Neural progenitor cell (in vitro differentiated cells): ENCODE measurements around the gene DTX4. TPM values are rescaled to one million over a fixed set of nuclear protein-coding genes. Genes with fewer than 3 reads are reported as not detected.
A peak's percentile ranks its signal among the peaks of the same experiment; 100 is the strongest.

Experiments
- DNase-seq: peaks from one replicate; pipeline ENCODE4 v3.0.0-alpha.2; 2016; ENCODE audit warnings: low spot score
- H2AFZ ChIP-seq: fragments of 200-600 bp; sonication (generic); replicated peaks from 2 replicates; pipeline ENCODE4 v1.6.1; 2016; ENCODE audit warnings: antibody characterized with exemption
- H3F3A ChIP-seq: fragments of 200-600 bp; sonication (generic); 2 replicates; pipeline ENCODE4 v1.6.1; 2016; ENCODE audit warnings: antibody characterized with exemption, low read depth
- H3K27ac ChIP-seq: fragments of 200-600 bp; sonication (generic); 2 replicates; pipeline ENCODE4 v1.5.1; 2016; ENCODE audit warnings: mild to moderate bottlenecking
- H3K27me3 ChIP-seq: fragments of 200-600 bp; sonication (generic); 2 replicates; pipeline ENCODE4 v1.6.1; 2016; ENCODE audit warnings: mild to moderate bottlenecking, moderate library complexity
- H3K36me3 ChIP-seq: fragments of 200-600 bp; sonication (generic); 2 replicates; pipeline ENCODE4 v1.5.1; 2016
- H3K4me1 ChIP-seq: fragments of 200-600 bp; sonication (generic); 2 replicates; pipeline ENCODE4 v1.6.1; 2016; ENCODE audit warnings: mixed run types
- H3K4me2 ChIP-seq: fragments of 200-600 bp; sonication (generic); 2 replicates; pipeline ENCODE4 v1.6.1; 2016
- H3K4me3 ChIP-seq: fragments of 200-600 bp; sonication (generic); 2 replicates; pipeline ENCODE4 v1.5.1; 2016
- H3K79me2 ChIP-seq: fragments of 200-600 bp; sonication (generic); 2 replicates; pipeline ENCODE4 v1.6.1; 2016; ENCODE audit warnings: low read depth
- H3K9ac ChIP-seq: fragments of 200-600 bp; sonication (generic); 2 replicates; pipeline ENCODE4 v1.6.1; 2016
- H3K9me3 ChIP-seq: fragments of 200-600 bp; sonication (generic); 2 replicates; pipeline ENCODE4 v1.5.1; 2016; ENCODE audit warnings: low read depth
- H4K20me1 ChIP-seq: fragments of 200-600 bp; sonication (generic); 2 replicates; pipeline ENCODE4 v1.6.1; 2016; ENCODE audit warnings: low read depth
- H3K27ac Mint-ChIP-seq: 3 replicates; pipeline ENCODE4 v1.8.0; 2021; ENCODE audit warnings: mixed read lengths
- H3K27me3 Mint-ChIP-seq: 2 replicates; pipeline ENCODE4 v1.8.0; 2022; ENCODE audit warnings: low read depth, mild to moderate bottlenecking, inconsistent platforms, moderate library complexity, mixed read lengths; ENCODE audit not compliant: insufficient read depth
- H3K36me3 Mint-ChIP-seq: 3 replicates; pipeline ENCODE4 v1.8.0; 2021; ENCODE audit warnings: mixed read lengths
- H3K4me1 Mint-ChIP-seq: 3 replicates; pipeline ENCODE4 v1.8.0; 2021; ENCODE audit warnings: mixed read lengths
- H3K4me3 Mint-ChIP-seq: 3 replicates; pipeline ENCODE4 v1.8.0; 2021; ENCODE audit warnings: mild to moderate bottlenecking, moderate library complexity, mixed read lengths
- H3K9me3 Mint-ChIP-seq: 3 replicates; pipeline ENCODE4 v1.8.0; 2020; ENCODE audit warnings: mixed read lengths
- EZH2 ChIP-seq: fragments of 200-600 bp; sonication (generic); IDR thresholded peaks from 2 replicates; pipeline ENCODE4 v1.6.1; 2017; ENCODE audit warnings: antibody characterized with exemption, mild to moderate bottlenecking, moderate library complexity
- EZH2phosphoT487 ChIP-seq: fragments of 200-600 bp; sonication (generic); IDR thresholded peaks from 2 replicates; pipeline ENCODE4 v1.6.1; 2017; ENCODE audit warnings: antibody characterized with exemption
- total RNA-seq: library from RNA; depleted of rRNA; stranded (reverse); fragments of >200 nt; gene quantifications from 2 replicates; pipeline ENCODE4 v1.2.3, GENCODE V29; 2015; ENCODE audit warnings: low replicate concordance
- TF ChIP-seq, protein P1 (sequence below): fragments of 200-600 bp; sonication (generic); IDR thresholded peaks from 2 replicates; pipeline ENCODE4 v1.5.1; 2017; ENCODE audit warnings: antibody characterized with exemption, mild to moderate bottlenecking

Gene DTX4
- total RNA-seq, 1 donor from 2014 or later, result 16.9 TPM

DNA sequence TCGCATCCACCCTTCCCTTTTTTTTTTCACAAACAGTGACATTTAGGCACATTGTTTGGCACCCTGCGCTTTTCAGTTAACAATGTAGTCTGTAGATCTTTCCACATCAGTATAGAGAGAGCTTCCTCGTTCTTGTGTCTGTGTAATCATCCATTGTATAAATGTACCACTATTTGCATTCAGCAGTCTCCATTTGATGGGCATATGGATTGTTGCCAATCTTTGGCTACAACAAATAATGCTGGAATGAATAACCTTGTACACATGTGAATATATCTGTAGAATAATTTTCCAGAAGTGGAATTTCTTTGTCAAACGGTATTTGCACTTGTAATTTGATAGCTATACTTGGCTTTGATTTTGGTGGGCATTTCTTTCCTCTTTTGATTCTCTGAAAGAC is 23.7 kb downstream of the DTX4 start:
- Mint-ChIP-seq H3K4me1 (peaks cover 8% of the 10 kb centered on the region), H3K27ac (no peak overlapping the region), H3K27me3 (peaks cover 2% of the 10 kb centered on the region), H3K4me3 (no peak overlapping the region), H3K9me3 (peaks cover 6% of the 10 kb centered on the region), H3K36me3 (peaks cover 85% of the 10 kb centered on the region)
- H3K4me3 ChIP-seq, result no peak overlapping the region
- peaks cover 15% of the 10 kb centered on the region for H3F3A ChIP-seq
- H3K79me2 ChIP-seq, result no peaks in the 10 kb centered on the region
- no peak overlapping the region for H3K4me2 ChIP-seq
- TF ChIP-seq EZH2 (no peak), EZH2phosphoT487 (no peak)
- TF ChIP-seq, protein P1, sequence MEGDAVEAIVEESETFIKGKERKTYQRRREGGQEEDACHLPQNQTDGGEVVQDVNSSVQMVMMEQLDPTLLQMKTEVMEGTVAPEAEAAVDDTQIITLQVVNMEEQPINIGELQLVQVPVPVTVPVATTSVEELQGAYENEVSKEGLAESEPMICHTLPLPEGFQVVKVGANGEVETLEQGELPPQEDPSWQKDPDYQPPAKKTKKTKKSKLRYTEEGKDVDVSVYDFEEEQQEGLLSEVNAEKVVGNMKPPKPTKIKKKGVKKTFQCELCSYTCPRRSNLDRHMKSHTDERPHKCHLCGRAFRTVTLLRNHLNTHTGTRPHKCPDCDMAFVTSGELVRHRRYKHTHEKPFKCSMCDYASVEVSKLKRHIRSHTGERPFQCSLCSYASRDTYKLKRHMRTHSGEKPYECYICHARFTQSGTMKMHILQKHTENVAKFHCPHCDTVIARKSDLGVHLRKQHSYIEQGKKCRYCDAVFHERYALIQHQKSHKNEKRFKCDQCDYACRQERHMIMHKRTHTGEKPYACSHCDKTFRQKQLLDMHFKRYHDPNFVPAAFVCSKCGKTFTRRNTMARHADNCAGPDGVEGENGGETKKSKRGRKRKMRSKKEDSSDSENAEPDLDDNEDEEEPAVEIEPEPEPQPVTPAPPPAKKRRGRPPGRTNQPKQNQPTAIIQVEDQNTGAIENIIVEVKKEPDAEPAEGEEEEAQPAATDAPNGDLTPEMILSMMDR, result no peak
- H4K20me1 ChIP-seq, result no peaks in the 10 kb centered on the region
- H2AFZ ChIP-seq, result no peak overlapping the region
- no peaks in the 10 kb centered on the region for H3K9me3 ChIP-seq
- peaks cover 17% of the 10 kb centered on the region for H3K4me1 ChIP-seq
- peaks cover 18% of the 10 kb centered on the region for H3K36me3 ChIP-seq
- no peak overlapping the region for H3K27ac ChIP-seq
- H3K9ac ChIP-seq, result no peak overlapping the region
- DNase-seq, result no peak
- H3K27me3 ChIP-seq, result no peaks in the 10 kb centered on the region

DNA sequence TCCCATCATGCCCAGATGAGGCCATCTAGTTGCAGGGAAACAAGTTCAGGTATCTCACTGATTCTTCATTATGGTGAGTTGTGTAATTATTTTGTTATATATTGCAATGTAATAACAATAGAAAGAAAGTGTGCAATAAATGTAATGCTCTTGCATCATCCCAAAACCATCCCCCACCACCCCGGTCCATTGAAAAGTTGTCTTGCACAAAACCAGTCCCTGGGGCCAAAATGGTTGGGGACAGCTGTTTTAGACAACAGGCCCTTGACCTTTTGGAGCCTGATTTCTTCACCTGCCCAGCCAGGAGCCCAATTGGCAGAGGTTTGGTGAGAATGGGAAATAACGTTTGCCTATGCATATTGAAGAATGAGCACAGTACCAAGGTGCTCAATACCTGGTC is 24.8 kb downstream of the DTX4 start:
- no peak overlapping the region for H3K9ac ChIP-seq
- H3K79me2 ChIP-seq, result no peaks in the 10 kb centered on the region
- peaks cover 6% of the 10 kb centered on the region for H3K9me3 Mint-ChIP-seq
- peaks cover 4% of the 10 kb centered on the region for H3K27me3 Mint-ChIP-seq
- no peak overlapping the region for H2AFZ ChIP-seq
- no peak overlapping the region for H3K27ac ChIP-seq
- no peak for TF ChIP-seq EZH2phosphoT487
- no peak overlapping the region for H3K4me2 ChIP-seq
- H4K20me1 ChIP-seq, result no peaks in the 10 kb centered on the region
- no peaks in the 10 kb centered on the region for H3K27me3 ChIP-seq
- H3K4me3 Mint-ChIP-seq, result no peak overlapping the region
- H3K4me1 Mint-ChIP-seq, result peaks cover 11% of the 10 kb centered on the region
- peaks cover 15% of the 10 kb centered on the region for H3F3A ChIP-seq
- no peak overlapping the region for H3K27ac Mint-ChIP-seq
- H3K36me3 ChIP-seq, result peaks cover 18% of the 10 kb centered on the region
- H3K4me1 ChIP-seq, result peaks cover 17% of the 10 kb centered on the region
- H3K9me3 ChIP-seq, result no peaks in the 10 kb centered on the region
- no peak overlapping the region for H3K4me3 ChIP-seq
- no peak for DNase-seq
- peaks cover 87% of the 10 kb centered on the region for H3K36me3 Mint-ChIP-seq

DNA sequence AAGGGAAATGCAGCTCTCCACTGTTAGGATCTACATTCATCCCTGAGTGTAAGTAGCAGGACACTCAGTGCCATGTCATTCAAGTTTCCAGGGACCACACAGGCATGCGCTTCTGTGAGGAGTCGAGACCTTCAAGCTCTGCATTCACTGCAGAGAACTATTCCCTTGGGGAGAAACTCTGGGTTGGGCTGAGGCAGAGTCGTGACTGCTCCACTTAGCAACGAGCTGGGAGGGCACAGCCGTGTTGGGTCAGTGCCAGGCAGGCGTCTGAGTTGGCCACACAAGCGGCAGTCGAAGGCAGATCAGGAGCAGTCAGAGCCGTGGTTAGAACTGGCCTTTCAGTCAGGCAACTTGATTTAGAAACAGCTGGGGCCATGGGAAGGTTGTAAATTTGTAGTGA is 26.1 kb downstream of the DTX4 start:
- Mint-ChIP-seq H3K36me3 (peaks cover 88% of the 10 kb centered on the region), H3K27ac (peak overlapping the region; percentile 19), H3K4me3 (no peak overlapping the region), H3K9me3 (peaks cover 6% of the 10 kb centered on the region), H3K4me1 (peaks cover 13% of the 10 kb centered on the region), H3K27me3 (peaks cover 4% of the 10 kb centered on the region)
- peaks cover 15% of the 10 kb centered on the region for H3F3A ChIP-seq
- H4K20me1 ChIP-seq, result no peaks in the 10 kb centered on the region
- no peak overlapping the region for H3K9ac ChIP-seq
- peaks cover 18% of the 10 kb centered on the region for H3K36me3 ChIP-seq
- no peaks in the 10 kb centered on the region for H3K79me2 ChIP-seq
- peaks cover 17% of the 10 kb centered on the region for H3K4me1 ChIP-seq
- no peaks in the 10 kb centered on the region for H3K27me3 ChIP-seq
- DNase-seq, result no peak
- H3K4me3 ChIP-seq, result no peak overlapping the region
- H3K9me3 ChIP-seq, result no peaks in the 10 kb centered on the region
- peak overlapping the region; percentile 57 for H3K4me2 ChIP-seq
- H2AFZ ChIP-seq, result no peak overlapping the region
- H3K27ac ChIP-seq, result peak overlapping the region; percentile 83
- TF ChIP-seq EZH2phosphoT487, result no peak
- TF ChIP-seq, protein P1, result no peak
- no peak for TF ChIP-seq EZH2

DNA sequence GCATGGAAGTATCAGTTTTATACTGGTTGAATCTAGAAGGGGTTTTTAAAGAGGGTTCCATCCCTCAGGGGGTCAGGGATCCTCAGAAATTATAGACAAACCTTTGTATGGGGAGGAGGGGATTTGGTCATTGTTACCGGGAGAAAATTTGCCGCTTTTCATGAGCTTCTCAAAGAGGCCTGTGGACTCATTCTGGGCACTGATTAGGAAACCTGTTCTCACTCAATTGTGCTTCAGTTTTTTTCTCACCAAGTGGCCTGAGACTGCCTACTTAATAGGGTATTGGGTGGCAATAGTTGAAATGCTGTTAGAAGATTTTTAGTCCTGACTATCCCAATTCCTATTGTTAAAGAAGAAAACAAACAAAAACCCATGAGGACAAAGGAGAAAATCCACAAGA is 26.8 kb downstream of the DTX4 start:
- Histone ChIP-seq H3K9me3 (no peaks in the 10 kb centered on the region), H3K79me2 (no peaks in the 10 kb centered on the region), H3F3A (peaks cover 15% of the 10 kb centered on the region), H4K20me1 (no peaks in the 10 kb centered on the region), H3K4me1 (peaks cover 17% of the 10 kb centered on the region), H3K36me3 (peaks cover 18% of the 10 kb centered on the region), H3K4me2 (peak overlapping the region; percentile 57), H3K27ac (peak overlapping the region; percentile 83), H3K9ac (no peak overlapping the region), H2AFZ (no peak overlapping the region), H3K4me3 (no peak overlapping the region), H3K27me3 (no peaks in the 10 kb centered on the region)
- Mint-ChIP-seq H3K27ac (peak overlapping the region; percentile 19), H3K9me3 (peaks cover 6% of the 10 kb centered on the region), H3K36me3 (peaks cover 86% of the 10 kb centered on the region), H3K4me1 (peaks cover 13% of the 10 kb centered on the region), H3K4me3 (no peak overlapping the region), H3K27me3 (peaks cover 4% of the 10 kb centered on the region)
- TF ChIP-seq, protein P1, result no peak
- no peak for TF ChIP-seq EZH2phosphoT487
- no peak for TF ChIP-seq EZH2
- DNase-seq, result peak; percentile 47
